Gastrocnemius medialis (tissue), 4 donors: ENCODE data around the gene RUFY1.

ENCODE experiments used
- CTCF ChIP-seq, 5 experiments: fragments of 450-650 bp in 3 of 5; fragments of 200-600 bp in 2 of 5; sonication (generic) in 2 of 5; IDR thresholded peaks in 4 of 5; conservative IDR thresholded peaks in 1 of 5; 1 replicate in 4 of 5; 2 replicates in 1 of 5; pipeline ENCODE4 v1.5.1; 2016 to 2019; ENCODE audit warnings: antibody characterized with exemption in 5 of 5, mild to moderate bottlenecking in 3 of 5, moderate library complexity in 3 of 5
- POLR2A ChIP-seq, 2 donors: fragments of 450-650 bp; IDR thresholded peaks; one replicate each; pipeline ENCODE4 v1.6.1; 2017; ENCODE audit warnings: antibody characterized with exemption in 2 of 2, mild to moderate bottlenecking in 2 of 2, moderate library complexity in 2 of 2

DNA sequence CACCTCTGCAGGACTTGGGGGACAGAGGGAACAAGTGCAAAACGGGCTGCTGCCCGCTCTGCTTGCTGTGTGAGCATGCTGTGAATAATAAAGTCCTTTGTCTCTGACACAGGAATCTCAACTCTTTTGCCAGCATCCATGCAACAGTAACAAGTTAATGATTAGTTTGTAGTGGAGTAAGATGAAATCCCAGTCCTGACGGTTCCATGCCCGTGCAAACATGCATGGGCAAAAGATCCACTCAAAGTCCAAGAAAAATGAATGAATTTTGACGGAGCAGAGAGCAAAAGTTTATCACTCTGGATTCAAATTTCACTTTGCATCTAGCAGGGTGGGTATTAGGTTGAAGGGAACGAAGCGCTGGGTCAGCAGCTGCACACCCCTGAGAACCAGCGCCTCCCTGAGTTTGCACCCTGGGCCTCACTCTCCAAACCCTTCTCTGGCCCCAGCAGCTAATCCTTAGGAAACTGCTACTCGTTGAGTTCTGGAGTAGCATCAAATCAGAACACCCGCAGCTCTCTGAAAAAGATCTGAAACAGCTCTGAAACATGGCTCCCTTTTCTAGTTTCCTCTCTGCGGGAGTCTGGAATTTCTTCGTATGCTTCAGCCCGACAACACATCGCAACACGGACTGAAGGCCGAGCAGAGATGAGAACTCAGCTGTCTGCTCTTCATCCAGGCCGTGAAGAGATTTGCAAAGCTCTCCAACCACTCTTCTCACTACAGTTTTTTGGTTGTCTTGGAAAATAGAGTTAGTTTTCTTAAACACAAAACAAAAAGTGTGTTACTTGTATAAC is 45.6 kb upstream of the RUFY1 start:
- TF ChIP-seq CTCF (IDR thresholded peaks at IDR 0.05 in 4 of 5, conservative IDR thresholded peaks at IDR 0.05 in 1 of 5), result no peak
- TF ChIP-seq POLR2A (IDR thresholded peaks at IDR 0.05), result no peak
